ENCODE data around the gene FAM83D.

Gene FAM83D

DNA sequence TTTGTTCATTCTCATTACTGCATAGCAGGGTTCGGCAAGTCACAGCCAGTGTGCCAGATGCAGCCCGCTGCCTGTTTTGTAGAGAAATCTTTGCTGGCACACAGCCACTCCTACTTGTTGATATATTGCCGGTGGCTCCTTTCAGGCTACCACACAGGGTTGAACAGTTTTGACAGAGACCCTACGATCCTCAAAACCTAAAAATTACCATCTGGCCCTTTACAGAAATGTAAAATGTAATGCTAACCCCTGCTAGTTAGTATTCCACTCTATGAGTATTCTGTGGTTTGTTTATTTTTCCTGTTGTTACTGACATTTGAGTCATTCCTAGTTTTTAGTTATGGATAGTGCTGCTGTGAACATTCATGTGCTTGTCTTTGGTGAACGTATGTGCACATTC lies 47.4 kb downstream of the FAM83D start:
- TF ChIP-seq, protein P1, sequence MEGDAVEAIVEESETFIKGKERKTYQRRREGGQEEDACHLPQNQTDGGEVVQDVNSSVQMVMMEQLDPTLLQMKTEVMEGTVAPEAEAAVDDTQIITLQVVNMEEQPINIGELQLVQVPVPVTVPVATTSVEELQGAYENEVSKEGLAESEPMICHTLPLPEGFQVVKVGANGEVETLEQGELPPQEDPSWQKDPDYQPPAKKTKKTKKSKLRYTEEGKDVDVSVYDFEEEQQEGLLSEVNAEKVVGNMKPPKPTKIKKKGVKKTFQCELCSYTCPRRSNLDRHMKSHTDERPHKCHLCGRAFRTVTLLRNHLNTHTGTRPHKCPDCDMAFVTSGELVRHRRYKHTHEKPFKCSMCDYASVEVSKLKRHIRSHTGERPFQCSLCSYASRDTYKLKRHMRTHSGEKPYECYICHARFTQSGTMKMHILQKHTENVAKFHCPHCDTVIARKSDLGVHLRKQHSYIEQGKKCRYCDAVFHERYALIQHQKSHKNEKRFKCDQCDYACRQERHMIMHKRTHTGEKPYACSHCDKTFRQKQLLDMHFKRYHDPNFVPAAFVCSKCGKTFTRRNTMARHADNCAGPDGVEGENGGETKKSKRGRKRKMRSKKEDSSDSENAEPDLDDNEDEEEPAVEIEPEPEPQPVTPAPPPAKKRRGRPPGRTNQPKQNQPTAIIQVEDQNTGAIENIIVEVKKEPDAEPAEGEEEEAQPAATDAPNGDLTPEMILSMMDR (IDR thresholded peaks at IDR 0.05; ENCODE audit: borderline replicate concordance, insufficient read depth, low read depth, low read length): no peak
- H3K4me3 ChIP-seq (ENCODE audit: low read depth, low read length): no peak overlapping the region

DNA sequence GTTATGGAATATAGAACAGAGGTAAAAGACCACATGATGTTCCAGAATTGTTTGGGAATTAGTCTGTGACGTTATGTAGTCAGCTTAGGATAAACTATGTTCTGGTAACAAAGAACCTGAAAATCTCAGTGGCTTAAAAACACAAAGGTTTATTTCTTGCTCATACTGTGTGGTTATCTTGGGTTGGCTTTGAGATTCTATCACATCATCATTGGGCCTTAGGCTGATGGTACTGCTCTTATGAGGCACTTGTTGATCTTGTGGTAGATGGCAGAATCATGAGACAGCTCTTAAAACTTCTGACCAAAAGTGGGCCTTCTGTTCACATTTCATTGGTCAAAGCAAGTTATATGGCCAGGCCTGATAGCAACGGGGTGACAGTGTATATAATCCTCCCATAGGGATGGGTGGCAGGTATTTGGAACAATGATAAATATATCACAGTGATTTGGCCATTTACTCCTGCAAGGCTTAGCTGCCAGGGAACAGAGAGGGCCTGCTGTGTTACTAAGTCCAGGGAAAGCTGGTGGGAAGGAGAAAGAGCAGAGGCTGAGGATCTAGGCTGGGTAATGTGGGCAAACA lies 49.4 kb downstream of the FAM83D start:
- H3K4me3 ChIP-seq (ENCODE audit: low read depth, low read length): no peak overlapping the region
- TF ChIP-seq, protein P1 (IDR thresholded peaks at IDR 0.05; ENCODE audit: borderline replicate concordance, insufficient read depth, low read depth, low read length): no peak

DNA sequence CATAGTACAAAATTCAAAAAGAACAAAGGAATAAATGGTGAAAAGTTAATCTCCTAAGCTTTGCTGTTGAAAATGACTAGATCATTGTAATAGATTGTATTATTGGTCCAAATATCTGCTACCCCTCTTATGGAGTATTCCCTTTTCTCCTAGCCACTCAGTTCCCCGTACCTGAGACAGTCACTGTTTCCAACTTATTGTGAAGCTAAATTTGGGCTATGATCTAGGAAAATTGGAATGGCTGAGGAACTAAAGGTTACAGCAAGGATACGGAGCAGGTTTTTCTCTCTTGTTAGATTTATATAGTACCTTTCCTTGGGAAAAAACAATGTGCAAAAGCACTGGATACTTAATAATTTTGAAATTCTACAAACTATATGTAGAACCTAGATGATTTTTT lies 53.2 kb downstream of the FAM83D start:
- no peak overlapping the region for H3K4me3 ChIP-seq (ENCODE audit: low read depth, low read length)
- TF ChIP-seq, protein P1 (IDR thresholded peaks at IDR 0.05; ENCODE audit: borderline replicate concordance, insufficient read depth, low read depth, low read length): no peak

DNA sequence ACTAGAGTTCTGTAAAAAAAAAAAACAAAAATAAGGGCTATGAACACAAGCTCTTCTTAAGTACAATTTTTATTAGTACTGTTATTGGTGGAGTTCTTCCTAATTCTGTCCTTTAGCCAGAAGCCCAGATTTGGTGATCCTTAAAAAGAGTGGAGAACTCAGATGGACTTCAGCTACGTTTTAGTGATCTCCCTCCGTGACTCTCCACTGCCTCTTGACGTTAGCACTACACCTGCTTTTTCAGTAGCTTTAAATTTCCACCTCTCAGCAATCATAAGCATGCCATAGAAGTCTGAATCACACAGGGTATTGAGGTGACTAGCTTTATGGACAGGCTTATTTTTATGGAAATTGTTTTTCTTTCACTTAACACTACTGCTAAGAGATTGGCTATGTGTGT lies 53.6 kb downstream of the FAM83D start:
- H3K4me3 ChIP-seq (ENCODE audit: low read depth, low read length): no peak overlapping the region
- TF ChIP-seq, protein P1 (IDR thresholded peaks at IDR 0.05; ENCODE audit: borderline replicate concordance, insufficient read depth, low read depth, low read length): no peak

DNA sequence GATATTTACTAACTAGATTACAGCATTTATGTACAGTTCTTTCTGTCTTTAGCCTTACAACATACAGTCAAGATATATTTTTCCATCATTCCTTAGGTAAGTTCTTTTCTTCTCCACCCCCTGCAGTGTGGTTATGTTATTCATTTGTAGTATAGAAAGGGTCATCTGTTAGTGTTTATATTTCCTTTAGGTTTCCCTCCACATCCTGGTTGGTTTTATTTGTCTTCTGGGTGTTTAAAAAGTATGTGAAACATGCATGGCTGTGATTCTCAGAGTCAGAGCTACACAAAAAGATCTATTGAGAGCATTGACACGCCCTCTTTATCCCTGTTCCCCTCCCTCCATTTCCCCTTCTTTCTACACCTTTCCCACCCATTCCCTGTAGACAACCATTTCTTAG lies 56.1 kb downstream of the FAM83D start:
- TF ChIP-seq, protein P1 (IDR thresholded peaks at IDR 0.05; ENCODE audit: borderline replicate concordance, insufficient read depth, low read depth, low read length): no peak
- H3K4me3 ChIP-seq (ENCODE audit: low read depth, low read length): no peak overlapping the region

DNA sequence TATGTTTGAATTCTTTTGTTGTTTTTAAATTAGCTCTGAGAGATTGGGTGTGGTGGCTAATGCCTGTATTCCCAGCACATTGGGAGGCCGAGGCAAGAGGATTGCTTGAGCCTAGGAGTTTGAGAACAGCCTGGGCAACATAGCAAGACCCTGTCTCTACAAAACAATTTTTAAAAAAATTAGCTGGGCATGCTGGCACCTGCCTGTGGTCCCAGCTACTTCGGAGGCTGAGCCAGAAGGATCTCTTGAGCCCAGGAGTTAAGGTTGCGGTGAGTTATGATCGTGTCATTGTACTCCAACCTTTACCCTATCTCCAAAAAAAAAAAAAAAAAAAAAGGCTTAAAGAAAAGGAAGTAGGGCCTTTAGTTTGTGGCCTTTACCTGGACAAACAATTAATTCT lies 58.8 kb downstream of the FAM83D start:
- H3K4me3 ChIP-seq (ENCODE audit: low read depth, low read length): no peak overlapping the region
- TF ChIP-seq, protein P1 (IDR thresholded peaks at IDR 0.05; ENCODE audit: borderline replicate concordance, insufficient read depth, low read depth, low read length): no peak

DNA sequence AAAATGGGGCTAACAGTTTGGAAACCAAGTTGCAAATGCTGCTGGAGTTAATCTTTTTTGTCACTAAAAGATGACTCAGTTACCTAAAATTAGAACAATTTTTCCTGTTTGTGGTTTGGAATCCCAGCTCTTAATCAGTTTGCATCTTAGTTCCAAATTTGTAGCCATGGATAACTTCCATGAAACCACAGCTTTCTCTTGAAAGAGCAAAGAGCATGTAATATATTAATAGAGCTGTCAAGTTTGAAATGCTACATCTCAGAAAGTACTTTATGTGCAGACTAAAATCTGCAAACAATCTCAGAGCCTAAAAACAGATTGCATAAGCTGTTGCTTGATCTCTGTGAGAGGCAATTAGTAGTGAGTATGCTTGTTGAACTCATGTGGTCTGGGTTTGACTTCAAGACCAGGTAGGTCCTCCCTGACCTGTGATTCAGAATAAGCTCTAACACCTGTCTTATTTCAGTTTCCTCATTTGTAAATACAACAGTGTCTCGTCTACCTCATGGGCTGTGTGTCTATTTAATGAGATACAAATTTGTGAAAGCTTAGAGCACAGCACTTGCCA lies 59.5 kb downstream of the FAM83D start:
- no peak overlapping the region for H3K4me3 ChIP-seq (ENCODE audit: low read depth, low read length)
- TF ChIP-seq, protein P1 (IDR thresholded peaks at IDR 0.05; ENCODE audit: borderline replicate concordance, insufficient read depth, low read depth, low read length): no peak

Measured in GM12875 (cell line).